ENCODE results near the gene ELOVL6. TPM values are rescaled to one million over a fixed set of nuclear protein-coding genes. Genes with fewer than 3 reads are reported as not detected.

The ELOVL6 gene
- total RNA-seq, 2 experiments from 2014 or later = 17.4 to 18.7 TPM

- H3K4me1 Mint-ChIP-seq (ENCODE audit: low read depth) = peaks cover 26% of the 10 kb centered on the region
- no peak overlapping the region for H3K27ac Mint-ChIP-seq
- ChIA-PET CTCF (interaction anchor here (1.3 to 1.6 kb wide), 2 partner anchors 10 to 15 kb away, joined by 3 read pairs; no protein-coding TSS in a partner anchor), POLR2A (no interaction called here)
- no peak overlapping the region for H3K4me3 Mint-ChIP-seq
- DNase-seq = no peak
- no peak for ATAC-seq
- no peaks in the 10 kb centered on the region for H3K9me3 Mint-ChIP-seq (ENCODE audit: insufficient read depth)
- no peaks in the 10 kb centered on the region for H3K27me3 Mint-ChIP-seq (ENCODE audit: low read depth)
- H3K36me3 Mint-ChIP-seq (ENCODE audit: low read depth) = no peaks in the 10 kb centered on the region
These were observed 133.5 kb downstream of the ELOVL6 start for GRCh38 chr4:110064934-110065333.

GRCh38 chr4:110064295-110064694 lies 134.1 kb downstream of the ELOVL6 start:
- DNase-seq (no peak), ATAC-seq (no peak)
- Mint-ChIP-seq H3K27me3 (ENCODE audit: low read depth) (no peaks in the 10 kb centered on the region), H3K4me3 (no peak overlapping the region), H3K27ac (no peak overlapping the region), H3K36me3 (ENCODE audit: low read depth) (no peaks in the 10 kb centered on the region), H3K4me1 (ENCODE audit: low read depth) (peaks cover 33% of the 10 kb centered on the region), H3K9me3 (ENCODE audit: insufficient read depth) (no peaks in the 10 kb centered on the region)
- POLR2A ChIA-PET = no interaction called here
- CTCF ChIA-PET = interaction anchor here (1.3 to 1.6 kb wide), 2 partner anchors 9 to 15 kb away, joined by 3 read pairs; no protein-coding TSS in a partner anchor

GRCh38 chr4:110062166-110062565 lies 136.2 kb downstream of the ELOVL6 start:
- ATAC-seq (no peak), DNase-seq (no peak)
- Mint-ChIP-seq H3K27me3 (ENCODE audit: low read depth) (no peaks in the 10 kb centered on the region), H3K4me1 (ENCODE audit: low read depth) (peaks cover 47% of the 10 kb centered on the region), H3K4me3 (no peak overlapping the region), H3K9me3 (ENCODE audit: insufficient read depth) (no peaks in the 10 kb centered on the region), H3K27ac (no peak overlapping the region), H3K36me3 (ENCODE audit: low read depth) (no peaks in the 10 kb centered on the region)
- ChIA-PET CTCF (interaction anchor here (1.2 to 1.6 kb wide), 2 partner anchors 13 to 132 kb away, joined by 3 to 6 read pairs; no protein-coding TSS in a partner anchor), POLR2A (interaction anchor here (1.5 kb wide), 1 partner anchor 134 kb away, joined by 3 read pairs; no protein-coding TSS in a partner anchor)

- no peaks in the 10 kb centered on the region for H3K27me3 Mint-ChIP-seq (ENCODE audit: low read depth)
- H3K4me1 Mint-ChIP-seq (ENCODE audit: low read depth) = peaks cover 54% of the 10 kb centered on the region
- H3K9me3 Mint-ChIP-seq (ENCODE audit: insufficient read depth) = no peaks in the 10 kb centered on the region
- ChIA-PET POLR2A (no interaction called here), CTCF (interaction anchor here (1.3 to 1.7 kb wide), 5 partner anchors 10 to 453 kb away, joined by 3 to 6 read pairs (median 4); no protein-coding TSS in a partner anchor)
- H3K36me3 Mint-ChIP-seq (ENCODE audit: low read depth) = peaks cover 4% of the 10 kb centered on the region
- H3K4me3 Mint-ChIP-seq = no peak overlapping the region
- DNase-seq = no peak
- peak overlapping the region; percentile 2 for H3K27ac Mint-ChIP-seq
- no peak for ATAC-seq
These were observed 137.3 kb downstream of the ELOVL6 start for GRCh38 chr4:110061076-110061475.

GRCh38 chr4:110059556-110060191 lies 138.7 kb downstream of the ELOVL6 start:
- peak; percentile 38 for DNase-seq
- H3K36me3 Mint-ChIP-seq (ENCODE audit: low read depth) = peaks cover 10% of the 10 kb centered on the region
- POLR2A ChIA-PET = interaction anchor here (0.8 kb wide), 1 partner anchor 138 kb away, joined by 3 read pairs; no protein-coding TSS in a partner anchor

GRCh38 chr4:110058677-110059076 lies 139.7 kb downstream of the ELOVL6 start:
- ATAC-seq = no peak
- DNase-seq = no peak
- Mint-ChIP-seq H3K4me3 (peak overlapping the region; percentile 40), H3K27ac (peak overlapping the region; percentile 85), H3K27me3 (ENCODE audit: low read depth) (no peaks in the 10 kb centered on the region), H3K36me3 (ENCODE audit: low read depth) (peaks cover 13% of the 10 kb centered on the region), H3K9me3 (ENCODE audit: insufficient read depth) (no peaks in the 10 kb centered on the region), H3K4me1 (ENCODE audit: low read depth) (peaks cover 62% of the 10 kb centered on the region)
- CTCF ChIA-PET = interaction anchor here (0.9 to 2.6 kb wide), 3 partner anchors 10 to 161 kb away, joined by 3 to 15 read pairs (median 3); no protein-coding TSS in a partner anchor
- POLR2A ChIA-PET = interaction anchor here (0.7 to 1.0 kb wide), 2 partner anchors 33 to 139 kb away, joined by 3 read pairs; partner anchors contain the start of gene ELOVL6

More at GRCh38 chr4:110059556-110060191, 138.7 kb downstream of the ELOVL6 start:
- CTCF ChIA-PET = interaction anchor here (0.6 to 2.6 kb wide), 11 partner anchors 9 to 455 kb away, joined by 3 to 15 read pairs (median 4); partner anchors contain the start of gene ELOVL6
- Mint-ChIP-seq H3K9me3 (ENCODE audit: insufficient read depth) (no peaks in the 10 kb centered on the region), H3K27ac (peak overlapping the region; percentile 85), H3K4me3 (peak overlapping the region; percentile 60), H3K4me1 (ENCODE audit: low read depth) (peaks cover 62% of the 10 kb centered on the region), H3K27me3 (ENCODE audit: low read depth) (no peaks in the 10 kb centered on the region)
- peak; percentile 77 for ATAC-seq

GRCh38 chr4:110055158-110055768 lies 143.2 kb downstream of the ELOVL6 start:
- Mint-ChIP-seq H3K4me1 (ENCODE audit: low read depth) (peaks cover 40% of the 10 kb centered on the region), H3K27ac (no peak overlapping the region), H3K27me3 (ENCODE audit: low read depth) (no peaks in the 10 kb centered on the region), H3K9me3 (ENCODE audit: insufficient read depth) (no peaks in the 10 kb centered on the region), H3K36me3 (ENCODE audit: low read depth) (peaks cover 23% of the 10 kb centered on the region), H3K4me3 (no peak overlapping the region)
- DNase-seq (peak; percentile 30), ATAC-seq (peak; percentile 43)
- POLR2A ChIA-PET = interaction anchor here (0.8 to 2.2 kb wide), 3 partner anchors 109 to 143 kb away, joined by 3 to 7 read pairs (median 4); partner anchors contain the start of gene ELOVL6
- CTCF ChIA-PET = interaction anchor here (0.7 to 1.6 kb wide), 12 partner anchors 8 to 462 kb away, joined by 3 to 7 read pairs (median 4); partner anchors contain the start of gene ELOVL6

GRCh38 chr4:110049951-110050925 lies 148.2 kb downstream of the ELOVL6 start:
- POLR2A ChIA-PET = no interaction called here
- peak; percentile 72 for DNase-seq
- Mint-ChIP-seq H3K36me3 (ENCODE audit: low read depth) (peaks cover 14% of the 10 kb centered on the region), H3K4me1 (ENCODE audit: low read depth) (peaks cover 2% of the 10 kb centered on the region), H3K27me3 (ENCODE audit: low read depth) (no peaks in the 10 kb centered on the region), H3K9me3 (ENCODE audit: insufficient read depth) (no peaks in the 10 kb centered on the region), H3K27ac (no peak overlapping the region), H3K4me3 (no peak overlapping the region)
- CTCF ChIA-PET = interaction anchor here (0.7 to 3.7 kb wide), 32 partner anchors 9 to 469 kb away, joined by 3 to 22 read pairs (median 4); partner anchors contain the start of gene ELOVL6
- no peak for ATAC-seq

- H3K36me3 Mint-ChIP-seq (ENCODE audit: low read depth) = peaks cover 8% of the 10 kb centered on the region
- no peak overlapping the region for H3K27ac Mint-ChIP-seq
- H3K4me1 Mint-ChIP-seq (ENCODE audit: low read depth) = peaks cover 8% of the 10 kb centered on the region
- no peak for DNase-seq
- CTCF ChIA-PET = interaction anchor here (0.7 to 1.4 kb wide), 5 partner anchors 9 to 469 kb away, joined by 3 to 5 read pairs (median 4); partner anchors contain the start of gene ELOVL6
- no peaks in the 10 kb centered on the region for H3K9me3 Mint-ChIP-seq (ENCODE audit: insufficient read depth)
- no peak for ATAC-seq
- peaks cover 10% of the 10 kb centered on the region for H3K27me3 Mint-ChIP-seq (ENCODE audit: low read depth)
- H3K4me3 Mint-ChIP-seq = no peak overlapping the region
- POLR2A ChIA-PET = interaction anchor here (1.7 kb wide), 1 partner anchor 150 kb away, joined by 5 read pairs; no protein-coding TSS in a partner anchor
These were observed 151.8 kb downstream of the ELOVL6 start for GRCh38 chr4:110046588-110047049.

GRCh38 chr4:110042545-110043517 lies 155.6 kb downstream of the ELOVL6 start:
- H3K4me1 Mint-ChIP-seq (ENCODE audit: low read depth) = peaks cover 6% of the 10 kb centered on the region

More at GRCh38 chr4:110042545-110043517, 155.6 kb downstream of the ELOVL6 start:
- Mint-ChIP-seq H3K27me3 (ENCODE audit: low read depth) (peaks cover 15% of the 10 kb centered on the region), H3K36me3 (ENCODE audit: low read depth) (no peaks in the 10 kb centered on the region), H3K9me3 (ENCODE audit: insufficient read depth) (no peaks in the 10 kb centered on the region), H3K4me3 (no peak overlapping the region), H3K27ac (no peak overlapping the region)
- ATAC-seq (no peak), DNase-seq (no peak)
- ChIA-PET CTCF (no interaction called here), POLR2A (no interaction called here)
